K562 (cell line): ENCODE results near the gene CHM. TPM values are rescaled to one million over a fixed set of nuclear protein-coding genes. Genes with fewer than 3 reads are reported as not detected.
"Not testable (repeated sequence)": the region's sequence is repeated elsewhere in the genome, so short reads cannot be mapped to it uniquely, and the experiment has no call there.

Experiments used
- ATAC-seq: fragments of 200-7000 bp; cut with Tn5 transposase; 3 replicates; pipeline ENCODE4 v1.9.1; 2020; ENCODE audit warnings: moderate library complexity
- BruUV-seq: library from RNA; stranded (reverse); fragments of 400-500 nt; replicated peaks from 2 replicates; lab custom pipeline; 2021; lab: Mats Ljungman, UMichigan
- CTCF ChIA-PET: fragments of 300-600 bp; formaldehyde crosslinking; extraction: SDS; loops from one replicate; lab custom pipeline; 2021; ENCODE audit warnings: low intra/inter-chr PET ratio; lab: Yijun Ruan, JAX
- POLR2A ChIA-PET: fragments of 300-600, 350-650 bp; sonication (Branson Sonifier 250); formaldehyde crosslinking; extraction: SDS; loops from one replicate; lab custom pipeline; 2021; ENCODE audit warnings: antibody characterized with exemption, inconsistent platforms; lab: Yijun Ruan, JAX
- DNase-seq, 4 experiments: peaks; one replicate each; pipeline versions ENCODE4 v3.0.0 to v3.0.0-alpha.2; 2011 to 2018; ENCODE audit warnings: low spot score in 3 of 4, mixed read lengths in 3 of 4; ENCODE audit errors: extremely low read depth in 1 of 4
- FAIRE-seq: peaks from 2 replicates; lab custom pipeline; 2011; peaks lifted over from hg19 to GRCh38; lab: Jason Lieb, UNC
- H2AFZ ChIP-seq: 2 replicates; pipeline ENCODE4 v1.6.0; 2011; ENCODE audit warnings: low read depth, low read length, control low read depth, inconsistent platforms
- H3K27ac ChIP-seq: fragments of 200-600 bp; 3 replicates; pipeline ENCODE4 v1.8.0; 2011; ENCODE audit warnings: low read depth, mild to moderate bottlenecking, control low read depth, inconsistent platforms, low read length, moderate library complexity, mixed read lengths; ENCODE audit errors: extremely low read depth
- H3K27me3 ChIP-seq, 2 experiments: fragments of 300-600 bp in 1 of 2; 2 replicates in 1 of 2; 3 replicates in 1 of 2; pipeline versions ENCODE4 v1.6.0 to v1.8.0; 2011; ENCODE audit warnings: inconsistent platforms in 2 of 2, low read length in 2 of 2, mild to moderate bottlenecking in 1 of 2, mixed read lengths in 1 of 2, moderate library complexity in 1 of 2; ENCODE audit not compliant: control insufficient read depth in 2 of 2, insufficient read depth in 2 of 2
- H3K36me3 ChIP-seq: fragments of 300-600 bp; 3 replicates; pipeline ENCODE4 v1.8.0; 2011; ENCODE audit warnings: mild to moderate bottlenecking, low read length, inconsistent platforms; ENCODE audit not compliant: control insufficient read depth, insufficient read depth
- H3K4me1 ChIP-seq, 2 experiments: fragments of 200-600 bp in 1 of 2; replicated peaks in 1 of 2; 2 replicates in 1 of 2; 3 replicates in 1 of 2; pipeline versions ENCODE4 v1.5.1 to v1.8.0; 2011; ENCODE audit warnings: inconsistent platforms in 2 of 2, low read length in 2 of 2, mild to moderate bottlenecking in 1 of 2, mixed read lengths in 1 of 2, moderate library complexity in 1 of 2; ENCODE audit not compliant: control insufficient read depth in 2 of 2, insufficient read depth in 2 of 2
- H3K4me2 ChIP-seq: 2 replicates; pipeline ENCODE4 v1.6.1; 2011; ENCODE audit warnings: low read length, control low read depth, inconsistent platforms, mixed read lengths; ENCODE audit not compliant: insufficient read depth
- H3K4me3 ChIP-seq: fragments of 200-600 bp; sonication (generic), shearing (Covaris generic); 2 replicates; pipeline ENCODE4 v1.5.1; 2016; ENCODE audit warnings: control low read depth, inconsistent platforms
- H3K79me2 ChIP-seq: fragments of 200-600 bp; 3 replicates; pipeline ENCODE4 v1.8.0; 2011; ENCODE audit warnings: low read length, inconsistent platforms; ENCODE audit not compliant: control insufficient read depth, insufficient read depth
- H3K9ac ChIP-seq, 2 experiments: 2 replicates each; pipeline versions ENCODE4 v1.6.0 to v1.6.1; 2011; ENCODE audit warnings: low read depth in 2 of 2, low read length in 2 of 2, control low read depth in 1 of 2, inconsistent platforms in 1 of 2, mild to moderate bottlenecking in 1 of 2, mixed read lengths in 1 of 2; ENCODE audit not compliant: insufficient read depth in 1 of 2
- H3K9me1 ChIP-seq: one replicate; pipeline ENCODE4 v1.6.0; 2011; ENCODE audit warnings: inconsistent platforms, mild to moderate bottlenecking, low read length, moderate library complexity; ENCODE audit not compliant: control insufficient read depth, insufficient read depth
- H3K9me3 ChIP-seq: replicated peaks from 2 replicates; pipeline ENCODE4 v1.5.1; 2011; ENCODE audit warnings: low read depth, low read length, inconsistent platforms; ENCODE audit not compliant: control insufficient read depth, insufficient read depth
- H4K20me1 ChIP-seq: replicated peaks from 2 replicates; pipeline ENCODE4 v1.6.1; 2011; ENCODE audit warnings: low read length, inconsistent platforms, mixed read lengths; ENCODE audit not compliant: control insufficient read depth, insufficient read depth
- CTBP1 ChIP-seq: fragments of 450-650 bp; IDR thresholded peaks from 2 replicates; pipeline ENCODE4 v1.6.1; 2016; ENCODE audit warnings: borderline replicate concordance
- FIP1L1 ChIP-seq: fragments of 200-400 bp; formaldehyde crosslinking; IDR thresholded peaks from 2 replicates; pipeline ENCODE4 v1.6.1; 2018; ENCODE audit warnings: mild to moderate bottlenecking, low read depth, low read length; ENCODE audit not compliant: poor library complexity, severe bottlenecking
- GATAD2B ChIP-seq: fragments of 450-650 bp; IDR thresholded peaks from 2 replicates; pipeline ENCODE4 v1.6.1; 2017; ENCODE audit warnings: mild to moderate bottlenecking, borderline replicate concordance
- KDM1A ChIP-seq, 2 experiments: fragments of 450-650 bp; IDR thresholded peaks; 2 replicates each; pipeline ENCODE4 v1.6.1; 2016; ENCODE audit warnings: mild to moderate bottlenecking in 2 of 2
- SAFB2 ChIP-seq: fragments of 200-400 bp; formaldehyde crosslinking; IDR thresholded peaks from 2 replicates; pipeline ENCODE4 v1.6.1; 2018; ENCODE audit warnings: borderline replicate concordance, low read length, low read depth, moderate library complexity; ENCODE audit not compliant: severe bottlenecking
- XRCC3 ChIP-seq: fragments of 450-650 bp; IDR thresholded peaks from 2 replicates; pipeline ENCODE4 v1.6.1; 2017; ENCODE audit warnings: mild to moderate bottlenecking, moderate library complexity
- ZNF146 ChIP-seq: IDR thresholded peaks from one replicate; pipeline ENCODE4 v1.6.1; 2018; ENCODE audit warnings: missing compliant biosample characterization; ENCODE audit not compliant: unreplicated experiment
- ZNF57 ChIP-seq: fragments of 450-650 bp; formaldehyde crosslinking; IDR thresholded peaks from 2 replicates; pipeline ENCODE4 v1.4.0; 2020; ENCODE audit warnings: mild to moderate bottlenecking, moderate library complexity
- ZNF778 ChIP-seq: fragments of 450-650 bp; formaldehyde crosslinking; IDR thresholded peaks from 2 replicates; pipeline ENCODE4 v1.4.0; 2020; ENCODE audit warnings: mild to moderate bottlenecking, moderate library complexity
- WGBS: fragments of 100-300 bp; shearing (Covaris generic); methylation state at CpG from one replicate; pipeline ENCODE4 v1.1.6; 2016; ENCODE audit warnings: low coverage, mixed read lengths; ENCODE audit not compliant: insufficient coverage; ENCODE audit errors: missing lambda C conversion rate; 5-methylcytosine and 5-hydroxymethylcytosine counted together
- in situ Hi-C: fragments of 300-500 bp; cut with MboI; formaldehyde crosslinking; loops from 4 replicates; pipeline ENCODE4 v1.15.0; 2018; ENCODE audit warnings: inconsistent platforms, mixed read lengths
- intact Hi-C: fragments of 100-400 bp; cut with micrococcal nuclease; formaldehyde crosslinking; loops from 2 replicates; pipeline ENCODE4 v1.14.2; 2022
- polyA plus RNA-seq, 8 experiments: library from polyadenylated mRNA; depleted of rRNA in 4 of 8; stranded (reverse) in 5 of 8; unstranded in 3 of 8; fragments of >200 nt; fragmentation: Nextera tagmentation in 2 of 8; fragmentation: Illumina TruSeq in 1 of 8; extraction: Ambion mirVana in 2 of 8; extraction: Trizol in 1 of 8; gene quantifications; 2 replicates each; pipeline versions ENCODE4 v1.2.1 to v1.2.3, GENCODE V29; 2011 to 2014; ENCODE audit warnings: inconsistent platforms in 1 of 8, missing spikeins in 1 of 8
- total RNA-seq, 7 experiments: library from RNA; depleted of rRNA in 6 of 7; stranded (reverse); fragments of >200 nt in 6 of 7; fragmentation: Illumina TruSeq in 2 of 7; extraction: Trizol in 2 of 7; gene quantifications; 2 replicates each; pipeline versions ENCODE4 v1.2.1 to v1.2.3, GENCODE V29; 2011 to 2021; ENCODE audit warnings: low replicate concordance in 1 of 7
- TF ChIP-seq, protein P1 (sequence below): IDR thresholded peaks from 2 replicates; pipeline ENCODE4 v1.6.1; 2011; ENCODE audit not compliant: insufficient read length; ENCODE audit errors: extremely low read depth
- TF ChIP-seq, protein P2 (sequence below), 2 experiments: fragments of 450-650 bp in 1 of 2; sonication (generic) in 1 of 2; formaldehyde crosslinking in 1 of 2; IDR thresholded peaks in 1 of 2; conservative IDR thresholded peaks in 1 of 2; 2 replicates each; pipeline versions ENCODE4 v1.6.1 to v1.8.1; 2016 to 2023; ENCODE audit warnings: mild to moderate bottlenecking in 2 of 2, moderate library complexity in 2 of 2, inconsistent platforms in 1 of 2, missing genetic modification reagents in 1 of 2
- TF ChIP-seq, protein P3 (sequence below): fragments of 450-650 bp; IDR thresholded peaks from 2 replicates; pipeline ENCODE4 v1.6.1; 2014; ENCODE audit warnings: low read depth, mild to moderate bottlenecking, moderate library complexity, borderline replicate concordance

The CHM gene
- total and polyA plus RNA-seq, 9 of the 15 experiments (the other 6 are each of a cell fraction or from before 2014, with no cell fraction given): 2.2 to 9.0 (median 4.6) TPM

GRCh38 chrX:85934399-85934798, 113.0 kb downstream of the CHM start:
- H3K9ac ChIP-seq, ATAC-seq, H3K4me2 ChIP-seq, H3K9me1 ChIP-seq, CTCF ChIA-PET, DNase-seq, BruUV-seq, H3K79me2 ChIP-seq, H3K27me3 ChIP-seq, H3K27ac ChIP-seq, H3K36me3 ChIP-seq, H3K9me3 ChIP-seq, intact Hi-C loops, FAIRE-seq, POLR2A ChIA-PET, H3K4me1 ChIP-seq, H4K20me1 ChIP-seq, H2AFZ ChIP-seq, H3K4me3 ChIP-seq: not testable (repeated sequence)
- in situ Hi-C loops: loop anchor here (10.0 kb wide), 1 partner anchor 460 kb away; no protein-coding TSS in a partner anchor
- TF ChIP-seq ZNF146 (CRISPR knock-in tag): peak; percentile 41
- WGBS: 20% methylated on average over 2 of the region's 2 CpGs

GRCh38 chrX:85930099-85930498, 117.3 kb downstream of the CHM start:
- ChIA-PET CTCF (no interaction called here), POLR2A (no interaction called here)
- intact Hi-C loops (no loop called here), in situ Hi-C loops (loop anchor here (10.0 kb wide), 1 partner anchor 465 kb away; no protein-coding TSS in a partner anchor)
- H3K27ac ChIP-seq: no peak overlapping the region
- FAIRE-seq: no peak
- H3K4me2 ChIP-seq: no peak overlapping the region
- no peaks in the 10 kb centered on the region for H3K79me2 ChIP-seq
- no peaks in the 10 kb centered on the region for H4K20me1 ChIP-seq
- H3K27me3 ChIP-seq: no peaks in the 10 kb centered on the region
- DNase-seq: peak in 2 of 4 experiments; percentile 3 to 9
- H3K9ac ChIP-seq: no peak overlapping the region
- no peak overlapping the region for H3K4me3 ChIP-seq
- no peaks in the 10 kb centered on the region for H3K9me1 ChIP-seq
- no peaks in the 10 kb centered on the region for H3K9me3 ChIP-seq
- no peak overlapping the region for H2AFZ ChIP-seq
- no peaks in the 10 kb centered on the region for H3K36me3 ChIP-seq
- WGBS: 32% methylated on average over 3 of the region's 3 CpGs
- BruUV-seq: no TSS peak
- peak; percentile 50; the same call in 2 of the 3 replicates for ATAC-seq
- no peaks in the 10 kb centered on the region; a peak in 1 of 5 replicates for H3K4me1 ChIP-seq
- no peak for TF ChIP-seq CTBP1
- no peak for TF ChIP-seq ZNF778
- TF ChIP-seq SAFB2: no peak
- no peak for TF ChIP-seq KDM1A (IDR thresholded peaks at IDR 0.05)
- TF ChIP-seq FIP1L1: no peak
- no peak for TF ChIP-seq ZNF57 (CRISPR knock-in tag)
- TF ChIP-seq GATAD2B: no peak
- TF ChIP-seq XRCC3: no peak
- TF ChIP-seq, protein P1, sequence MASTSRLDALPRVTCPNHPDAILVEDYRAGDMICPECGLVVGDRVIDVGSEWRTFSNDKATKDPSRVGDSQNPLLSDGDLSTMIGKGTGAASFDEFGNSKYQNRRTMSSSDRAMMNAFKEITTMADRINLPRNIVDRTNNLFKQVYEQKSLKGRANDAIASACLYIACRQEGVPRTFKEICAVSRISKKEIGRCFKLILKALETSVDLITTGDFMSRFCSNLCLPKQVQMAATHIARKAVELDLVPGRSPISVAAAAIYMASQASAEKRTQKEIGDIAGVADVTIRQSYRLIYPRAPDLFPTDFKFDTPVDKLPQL: no peak
- TF ChIP-seq, protein P2, sequence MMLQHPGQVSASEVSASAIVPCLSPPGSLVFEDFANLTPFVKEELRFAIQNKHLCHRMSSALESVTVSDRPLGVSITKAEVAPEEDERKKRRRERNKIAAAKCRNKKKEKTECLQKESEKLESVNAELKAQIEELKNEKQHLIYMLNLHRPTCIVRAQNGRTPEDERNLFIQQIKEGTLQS (IDR thresholded peaks at IDR 0.05): no peak
- TF ChIP-seq, protein P2 (CRISPR knock-in tag; conservative IDR thresholded peaks at IDR 0.05): no peak
- TF ChIP-seq, protein P3, sequence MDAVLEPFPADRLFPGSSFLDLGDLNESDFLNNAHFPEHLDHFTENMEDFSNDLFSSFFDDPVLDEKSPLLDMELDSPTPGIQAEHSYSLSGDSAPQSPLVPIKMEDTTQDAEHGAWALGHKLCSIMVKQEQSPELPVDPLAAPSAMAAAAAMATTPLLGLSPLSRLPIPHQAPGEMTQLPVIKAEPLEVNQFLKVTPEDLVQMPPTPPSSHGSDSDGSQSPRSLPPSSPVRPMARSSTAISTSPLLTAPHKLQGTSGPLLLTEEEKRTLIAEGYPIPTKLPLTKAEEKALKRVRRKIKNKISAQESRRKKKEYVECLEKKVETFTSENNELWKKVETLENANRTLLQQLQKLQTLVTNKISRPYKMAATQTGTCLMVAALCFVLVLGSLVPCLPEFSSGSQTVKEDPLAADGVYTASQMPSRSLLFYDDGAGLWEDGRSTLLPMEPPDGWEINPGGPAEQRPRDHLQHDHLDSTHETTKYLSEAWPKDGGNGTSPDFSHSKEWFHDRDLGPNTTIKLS: no peak
